ENCODE results near the gene XYLT1. TPM values are rescaled to one million over a fixed set of nuclear protein-coding genes. Genes with fewer than 3 reads are reported as not detected.
A peak's percentile ranks its signal among the peaks of the same experiment; 100 is the strongest.

XYLT1 gene
- total RNA-seq, 4 donors from 2014 or later: 5.6 to 14.9 (median 10.8) TPM

DNA sequence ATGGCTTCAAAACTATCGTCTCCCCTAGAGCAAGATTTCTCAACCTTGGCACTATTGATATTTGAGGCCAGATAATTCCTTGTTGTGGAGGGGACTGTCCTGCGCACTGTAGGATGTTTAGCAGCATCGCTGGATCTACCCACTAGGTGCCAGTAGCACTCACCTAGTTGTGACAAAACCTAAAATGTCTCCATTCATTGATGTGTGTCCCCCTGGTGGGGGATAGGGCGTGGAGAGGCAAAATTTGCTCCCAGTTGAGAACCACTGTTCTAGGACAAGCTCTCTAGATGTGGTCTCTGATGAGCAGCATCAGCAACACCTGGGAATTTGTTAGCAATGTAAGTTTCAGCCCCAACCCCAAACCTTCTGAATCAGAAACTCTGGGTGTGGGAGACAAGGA, 259.0 kb downstream of the XYLT1 start:
- Histone ChIP-seq H3K27me3 (no peaks in the 10 kb centered on the region), H3K27ac (no peak overlapping the region), H3K4me3 (replicated peaks in 1 of 3) (no peak overlapping the region), H3K36me3 (no peaks in the 10 kb centered on the region), H3K9me3 (no peaks in the 10 kb centered on the region), H3K4me1 (no peaks in the 10 kb centered on the region)
- WGBS, 2 donors: 78 to 80% methylated on average over 4 of the region's 4 CpGs
- DNase-seq: no peak
- intact Hi-C loops (cut with DNase I): no loop called here
- no peak for TF ChIP-seq POLR2A (IDR thresholded peaks at IDR 0.05)
- TF ChIP-seq, protein P1, sequence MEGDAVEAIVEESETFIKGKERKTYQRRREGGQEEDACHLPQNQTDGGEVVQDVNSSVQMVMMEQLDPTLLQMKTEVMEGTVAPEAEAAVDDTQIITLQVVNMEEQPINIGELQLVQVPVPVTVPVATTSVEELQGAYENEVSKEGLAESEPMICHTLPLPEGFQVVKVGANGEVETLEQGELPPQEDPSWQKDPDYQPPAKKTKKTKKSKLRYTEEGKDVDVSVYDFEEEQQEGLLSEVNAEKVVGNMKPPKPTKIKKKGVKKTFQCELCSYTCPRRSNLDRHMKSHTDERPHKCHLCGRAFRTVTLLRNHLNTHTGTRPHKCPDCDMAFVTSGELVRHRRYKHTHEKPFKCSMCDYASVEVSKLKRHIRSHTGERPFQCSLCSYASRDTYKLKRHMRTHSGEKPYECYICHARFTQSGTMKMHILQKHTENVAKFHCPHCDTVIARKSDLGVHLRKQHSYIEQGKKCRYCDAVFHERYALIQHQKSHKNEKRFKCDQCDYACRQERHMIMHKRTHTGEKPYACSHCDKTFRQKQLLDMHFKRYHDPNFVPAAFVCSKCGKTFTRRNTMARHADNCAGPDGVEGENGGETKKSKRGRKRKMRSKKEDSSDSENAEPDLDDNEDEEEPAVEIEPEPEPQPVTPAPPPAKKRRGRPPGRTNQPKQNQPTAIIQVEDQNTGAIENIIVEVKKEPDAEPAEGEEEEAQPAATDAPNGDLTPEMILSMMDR (IDR thresholded peaks at IDR 0.05): no peak

DNA sequence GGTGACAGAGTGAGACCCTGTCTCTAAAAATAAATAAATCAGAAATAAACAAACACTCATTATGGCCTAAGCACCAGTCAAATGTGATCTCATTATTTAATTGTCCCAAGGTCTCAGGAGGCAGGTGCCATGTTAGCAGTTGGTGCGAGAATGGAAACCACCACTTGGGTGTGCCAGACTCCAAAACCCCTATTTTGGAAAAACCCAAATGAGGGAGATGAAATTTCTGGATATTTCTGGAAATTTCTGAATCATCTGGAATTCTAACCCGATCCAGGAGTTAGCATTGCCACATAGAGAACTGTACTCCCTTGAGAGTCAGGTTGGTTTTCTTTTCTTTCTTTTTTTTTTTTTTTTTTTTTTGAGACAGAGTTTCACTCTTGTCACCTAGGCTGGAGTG, 264.0 kb downstream of the XYLT1 start:
- no peak overlapping the region for H3K27ac ChIP-seq
- no peaks in the 10 kb centered on the region for H3K27me3 ChIP-seq
- H3K4me3 ChIP-seq (replicated peaks in 1 of 3): no peak overlapping the region
- no peaks in the 10 kb centered on the region for H3K9me3 ChIP-seq
- H3K4me1 ChIP-seq: peaks cover 9 to 12% of the 10 kb centered on the region in 2 donors
- H3K36me3 ChIP-seq: no peaks in the 10 kb centered on the region
- intact Hi-C loops (cut with DNase I): no loop called here
- DNase-seq: no peak
- TF ChIP-seq, protein P1 (IDR thresholded peaks at IDR 0.05): no peak
- TF ChIP-seq POLR2A (IDR thresholded peaks at IDR 0.05): no peak
- WGBS, 2 donors: 89 to 93% methylated on average over 2 of the region's 2 CpGs

DNA sequence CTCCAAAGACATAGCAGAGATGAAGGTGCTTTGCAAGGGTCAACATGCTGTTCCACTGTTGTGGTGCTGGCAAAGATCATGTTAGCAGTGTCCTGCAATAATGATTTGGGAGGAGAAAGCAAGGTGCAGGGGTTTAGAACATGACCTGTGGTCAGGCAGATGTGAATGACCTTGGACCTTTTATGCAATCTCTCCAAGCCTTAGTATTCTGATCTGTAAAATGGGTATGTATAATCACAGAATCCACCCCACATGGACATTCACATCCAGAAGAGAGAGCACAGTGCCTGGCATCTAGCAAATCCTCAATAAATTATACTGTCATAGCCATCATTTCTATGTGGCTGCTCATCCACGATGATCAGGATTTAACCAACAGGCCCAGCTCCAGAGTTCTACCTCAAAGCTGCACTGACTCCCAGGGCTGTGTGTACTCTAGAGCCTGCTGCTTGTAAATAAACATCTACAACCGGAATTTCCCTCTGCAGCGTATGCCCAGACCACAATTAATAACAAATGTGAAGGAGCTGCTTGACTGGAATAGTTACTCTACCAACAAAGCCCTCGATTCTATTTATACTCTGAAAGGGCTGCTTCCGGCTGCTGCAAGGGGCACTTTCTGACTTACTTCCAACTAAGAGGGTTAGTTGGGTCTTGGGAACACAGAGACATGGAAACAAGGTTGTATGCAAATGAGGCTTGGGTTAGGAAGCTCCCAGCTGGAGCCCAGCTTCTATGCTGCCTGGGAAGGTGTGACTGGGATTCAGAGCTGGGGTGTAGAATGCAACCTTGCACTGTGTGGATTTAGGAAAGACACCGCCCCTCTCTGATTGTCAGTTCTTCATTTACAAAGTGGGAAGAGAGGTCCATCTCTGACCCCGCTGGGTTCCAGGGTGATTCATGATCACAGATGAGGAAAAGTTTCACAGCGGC, 265.2 kb downstream of the XYLT1 start:
- peak; percentile 40 to 55 for DNase-seq
- intact Hi-C loops (cut with DNase I): no loop called here
- Histone ChIP-seq H3K36me3 (no peaks in the 10 kb centered on the region), H3K4me1 (peaks cover 9 to 12% of the 10 kb centered on the region in 2 donors), H3K4me3 (replicated peaks in 1 of 3) (no peak overlapping the region), H3K27ac (peak overlapping the region in 2 of 3 donors; percentile 8 to 20), H3K27me3 (no peaks in the 10 kb centered on the region), H3K9me3 (no peaks in the 10 kb centered on the region)
- TF ChIP-seq, protein P1 (IDR thresholded peaks at IDR 0.05): no peak
- no peak for TF ChIP-seq POLR2A (IDR thresholded peaks at IDR 0.05)
- 38 to 46% methylated on average over 8 of the region's 8 CpGs for WGBS, 2 donors

DNA sequence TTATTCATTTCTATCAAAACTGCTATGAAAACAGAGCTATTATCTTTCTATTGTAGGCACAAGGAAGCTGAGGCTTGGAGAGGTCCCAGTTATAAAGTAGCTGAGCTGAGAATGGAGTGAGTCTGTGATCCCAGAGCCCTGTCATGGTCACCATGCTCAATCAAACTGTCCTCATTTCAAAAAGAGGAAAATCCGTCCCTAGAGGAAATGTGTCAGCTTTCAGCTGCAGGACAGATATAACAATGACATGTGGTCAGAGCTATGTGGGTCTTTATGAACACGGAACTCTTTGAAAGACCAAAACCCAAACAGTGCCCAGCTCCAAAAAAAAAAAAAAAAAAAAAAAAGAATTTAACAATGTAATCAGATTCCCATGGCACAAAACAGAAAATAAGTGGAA, 266.1 kb downstream of the XYLT1 start:
- no peak for DNase-seq
- no peak for TF ChIP-seq POLR2A (IDR thresholded peaks at IDR 0.05)
- TF ChIP-seq, protein P1 (IDR thresholded peaks at IDR 0.05): no peak
- Histone ChIP-seq H3K36me3 (no peaks in the 10 kb centered on the region), H3K4me3 (replicated peaks in 1 of 3) (no peak overlapping the region), H3K4me1 (peaks cover 9 to 12% of the 10 kb centered on the region in 2 donors), H3K27ac (no peak overlapping the region), H3K9me3 (no peaks in the 10 kb centered on the region), H3K27me3 (no peaks in the 10 kb centered on the region)
- WGBS, 2 donors: 59 to 70% methylated on average over 2 of the region's 2 CpGs
- intact Hi-C loops (cut with DNase I): no loop called here

DNA sequence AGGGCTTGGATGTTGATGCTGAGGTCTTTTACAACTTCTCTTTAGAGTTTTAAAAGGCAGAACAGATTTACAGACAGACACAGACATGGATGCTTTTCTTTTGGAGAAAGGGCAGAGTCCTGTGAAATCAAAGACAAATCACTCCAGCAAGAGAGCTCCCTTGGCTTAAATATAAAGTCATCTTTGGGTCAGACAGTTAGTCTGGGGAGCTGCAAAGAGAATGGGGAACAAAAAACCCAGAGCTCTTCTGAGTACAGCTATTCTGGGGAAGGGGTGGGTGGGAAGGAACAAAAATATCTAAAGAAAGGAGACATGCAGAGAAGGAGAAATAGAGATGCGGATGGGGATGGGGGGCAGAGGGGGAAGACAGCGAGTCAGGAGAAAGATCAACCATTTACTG, 266.6 kb downstream of the XYLT1 start:
- intact Hi-C loops (cut with DNase I): no loop called here
- no peak overlapping the region for H3K4me3 ChIP-seq (replicated peaks in 1 of 3)
- TF ChIP-seq, protein P1 (IDR thresholded peaks at IDR 0.05): no peak
- TF ChIP-seq POLR2A (IDR thresholded peaks at IDR 0.05): no peak
- no peak for DNase-seq
- WGBS, 2 donors: 86 to 91% methylated on average over 2 of the region's 2 CpGs
- peaks cover 9 to 12% of the 10 kb centered on the region in 2 donors for H3K4me1 ChIP-seq
- no peaks in the 10 kb centered on the region for H3K27me3 ChIP-seq
- H3K36me3 ChIP-seq: no peaks in the 10 kb centered on the region
- no peaks in the 10 kb centered on the region for H3K9me3 ChIP-seq
- no peak overlapping the region for H3K27ac ChIP-seq

All from thyroid gland (tissue), 4 donors.